GM19023 (cell line): ENCODE data around the gene ANP32B.

ENCODE experiments used
- ATAC-seq: cut with Tn5 transposase; IDR thresholded peaks from one replicate; pipeline ENCODE4 v1.9.1; 2021; ENCODE audit warnings: mild to moderate bottlenecking, moderate library complexity; ENCODE audit not compliant: unreplicated experiment

The ANP32B gene

DNA sequence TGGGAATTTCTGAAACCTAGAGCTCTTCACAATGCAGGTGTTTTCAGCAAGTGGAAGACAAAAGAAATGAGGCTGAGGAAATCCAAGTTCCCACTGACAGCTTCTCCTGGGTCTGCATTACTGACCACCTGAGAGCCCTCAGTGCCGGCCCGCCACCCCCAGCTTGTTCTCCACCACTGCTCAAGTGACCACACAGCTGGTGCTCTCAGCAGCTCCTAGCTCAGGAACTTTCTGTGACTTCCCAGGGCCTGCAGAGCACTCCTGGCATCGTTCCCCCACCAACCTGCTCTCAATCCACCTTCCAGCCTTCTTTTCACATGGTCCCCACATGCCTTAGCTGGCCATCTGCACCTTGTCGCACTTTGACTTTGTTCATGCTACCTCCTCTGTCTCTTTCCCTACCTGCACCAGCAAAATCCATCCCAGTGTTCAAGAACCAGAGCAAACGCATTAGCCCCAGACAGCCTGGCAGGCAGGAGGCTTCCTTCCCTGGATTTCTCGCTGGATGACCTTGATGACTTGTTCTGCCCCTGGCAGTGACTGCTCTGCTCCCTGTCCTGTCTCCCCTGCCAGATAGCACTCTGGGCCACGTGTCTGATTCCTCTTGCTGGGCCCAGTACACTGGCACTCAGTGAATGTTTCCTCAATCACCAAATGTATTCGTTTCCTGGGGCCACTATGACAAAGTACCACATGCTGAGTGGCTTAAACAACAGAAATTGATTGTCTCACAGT lies 38.3 kb downstream of the ANP32B start:
- no peak for ATAC-seq

DNA sequence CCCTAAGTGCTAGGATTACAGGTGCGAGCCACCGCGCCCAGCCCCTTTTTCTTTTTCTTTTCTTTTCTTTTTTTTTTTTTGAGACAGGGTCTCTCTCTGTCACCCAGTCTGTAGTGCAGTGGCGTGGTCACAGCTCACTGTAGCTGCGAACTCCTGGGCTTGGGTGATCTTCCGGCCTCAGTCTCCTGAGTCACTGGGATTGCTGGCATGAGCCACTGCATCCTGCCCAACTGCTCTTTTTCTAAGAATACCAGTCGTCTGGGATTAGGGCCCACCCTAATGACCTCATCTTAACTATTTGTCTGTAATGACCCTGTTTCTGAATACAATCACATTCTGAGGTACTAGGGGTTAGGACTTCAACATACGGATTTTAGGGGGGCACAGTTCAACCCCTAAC lies 39.3 kb downstream of the ANP32B start:
- no peak for ATAC-seq

DNA sequence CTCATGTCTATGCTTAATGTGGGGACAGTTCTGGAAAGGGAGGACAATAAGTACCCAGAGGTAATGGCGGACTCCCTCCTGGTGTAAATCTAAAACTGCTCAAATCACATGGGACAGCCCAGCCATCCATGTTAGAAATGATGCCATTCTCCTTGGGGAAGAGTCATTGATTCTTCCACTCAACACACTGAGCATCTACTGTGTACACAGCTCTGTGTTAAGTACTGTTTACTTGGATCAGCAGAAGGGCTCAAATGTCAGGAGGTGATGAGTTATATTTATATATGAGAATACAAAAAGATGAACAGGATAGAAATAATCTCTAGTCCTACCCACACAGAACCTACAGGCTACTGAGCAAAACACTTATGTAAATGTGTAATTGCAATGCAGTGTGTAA lies 41.6 kb downstream of the ANP32B start:
- no peak for ATAC-seq

- no peak for ATAC-seq
Measured at GRCh38 chr9:98031169-98031568, 48.0 kb downstream of the ANP32B start.

DNA sequence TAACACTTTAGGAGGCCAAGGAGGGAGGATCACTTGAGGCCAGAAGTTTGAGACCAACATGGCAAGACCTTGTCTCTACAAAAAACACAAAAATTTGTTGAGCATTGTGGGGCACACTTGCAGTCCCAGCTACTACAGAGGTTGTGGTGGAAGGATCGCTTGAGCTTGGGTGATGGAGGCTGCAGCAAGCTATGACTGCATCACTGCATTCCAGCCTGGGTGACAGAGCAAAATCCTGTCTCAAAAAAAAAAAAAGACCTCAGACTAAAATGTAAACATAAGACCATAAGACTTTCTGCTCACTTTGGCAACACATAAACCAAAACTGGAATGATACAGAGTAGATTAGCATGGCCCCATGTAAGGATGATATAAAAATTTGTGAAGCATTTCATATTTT lies 48.8 kb downstream of the ANP32B start:
- no peak for ATAC-seq

- ATAC-seq, result peak; percentile 70
Measured at GRCh38 chr9:98034593-98035546, 51.7 kb downstream of the ANP32B start.

DNA sequence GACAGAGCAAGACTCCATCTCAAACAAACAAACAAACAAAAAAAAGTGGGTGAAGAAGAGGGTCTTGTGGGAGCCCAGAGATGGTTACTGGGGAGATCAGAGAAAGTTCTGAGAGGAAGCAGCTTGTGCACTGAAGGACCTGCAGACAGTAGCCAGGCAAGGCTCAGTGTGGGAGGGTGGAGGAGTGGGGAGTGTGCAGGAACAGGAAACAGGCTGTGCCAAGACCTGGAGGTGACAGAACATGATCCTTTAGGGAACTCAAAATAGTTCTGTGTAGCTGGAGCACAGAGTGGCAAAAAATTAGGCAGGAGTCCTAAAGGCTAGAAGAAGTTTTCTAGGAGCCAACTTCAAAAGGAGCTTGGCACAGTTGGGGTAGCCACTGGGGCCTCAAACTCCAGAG lies 54.2 kb downstream of the ANP32B start:
- no peak for ATAC-seq

DNA sequence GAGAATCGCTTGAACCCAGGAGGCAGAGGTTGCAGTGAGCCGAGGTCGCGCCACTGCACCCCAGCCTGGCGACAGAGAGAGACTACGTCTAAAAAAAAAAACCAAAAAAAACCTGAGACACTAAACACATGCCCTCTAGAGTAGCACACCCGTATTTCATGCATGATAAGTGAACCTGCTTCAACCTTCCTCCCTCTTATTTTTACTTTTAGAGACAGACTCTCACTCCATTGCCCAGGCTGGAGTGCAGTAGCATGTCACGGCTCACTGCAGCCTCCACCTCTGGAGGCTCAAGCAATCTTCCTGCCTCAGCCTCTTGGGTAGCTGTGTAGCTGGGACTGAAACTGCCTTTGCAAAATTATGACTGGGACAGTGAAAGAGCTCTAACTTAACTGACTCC lies 55.8 kb downstream of the ANP32B start:
- ATAC-seq, result no peak

GRCh38 chr9:98039607-98040017 lies 56.5 kb downstream of the ANP32B start:
- no peak for ATAC-seq

GRCh38 chr9:98040212-98040611 lies 57.1 kb downstream of the ANP32B start:
- ATAC-seq, result no peak

- ATAC-seq, result no peak
Measured at GRCh38 chr9:98043915-98044314, 60.8 kb downstream of the ANP32B start.

GRCh38 chr9:98045234-98046179 lies 62.4 kb downstream of the ANP32B start:
- ATAC-seq, result peak; percentile 83

- no peak for ATAC-seq
Measured at GRCh38 chr9:98046180-98046543, 63.0 kb downstream of the ANP32B start.

DNA sequence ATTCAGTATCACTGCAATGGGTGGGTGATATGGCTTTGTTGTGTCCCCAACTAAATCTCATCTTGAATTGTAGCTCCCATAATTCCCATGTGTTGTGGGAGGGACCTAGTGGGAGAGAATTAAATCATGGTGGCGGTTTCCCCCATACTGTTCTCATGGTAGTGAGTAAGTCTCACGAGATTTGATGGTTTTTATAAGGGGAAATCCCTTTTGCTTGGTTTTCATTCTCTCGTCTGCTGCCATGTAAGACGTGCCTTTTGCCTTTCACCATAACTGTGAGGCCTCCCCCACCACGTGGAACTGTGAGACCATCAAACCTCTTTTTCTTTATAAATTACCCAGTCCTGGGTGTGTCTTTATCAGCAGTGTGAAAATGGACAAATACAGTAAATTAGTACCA lies 63.9 kb downstream of the ANP32B start:
- ATAC-seq, result no peak

GRCh38 chr9:98049288-98050072 lies 66.3 kb downstream of the ANP32B start:
- ATAC-seq, result no peak

DNA sequence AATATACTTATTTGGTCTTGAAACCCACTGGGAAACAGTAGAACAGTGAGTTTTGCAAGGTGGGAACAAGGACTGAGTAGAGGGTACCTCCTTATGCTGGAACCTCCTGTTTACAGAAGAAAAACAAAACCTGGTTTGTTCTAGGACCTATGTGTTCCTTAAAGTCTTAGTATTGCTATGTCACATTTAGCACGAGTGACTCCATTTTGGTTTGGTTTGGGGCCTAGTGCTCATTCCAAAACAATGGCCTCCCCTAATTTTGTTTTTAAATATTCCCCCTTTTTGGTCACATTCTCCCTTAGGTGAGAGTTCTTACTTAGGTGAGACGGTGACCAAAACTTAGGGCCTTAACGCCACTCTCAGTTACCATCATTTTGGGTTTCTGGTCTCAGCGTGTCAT lies 67.2 kb downstream of the ANP32B start:
- ATAC-seq, result no peak

- ATAC-seq, result no peak
Measured at GRCh38 chr9:98054376-98054951, 71.3 kb downstream of the ANP32B start.

DNA sequence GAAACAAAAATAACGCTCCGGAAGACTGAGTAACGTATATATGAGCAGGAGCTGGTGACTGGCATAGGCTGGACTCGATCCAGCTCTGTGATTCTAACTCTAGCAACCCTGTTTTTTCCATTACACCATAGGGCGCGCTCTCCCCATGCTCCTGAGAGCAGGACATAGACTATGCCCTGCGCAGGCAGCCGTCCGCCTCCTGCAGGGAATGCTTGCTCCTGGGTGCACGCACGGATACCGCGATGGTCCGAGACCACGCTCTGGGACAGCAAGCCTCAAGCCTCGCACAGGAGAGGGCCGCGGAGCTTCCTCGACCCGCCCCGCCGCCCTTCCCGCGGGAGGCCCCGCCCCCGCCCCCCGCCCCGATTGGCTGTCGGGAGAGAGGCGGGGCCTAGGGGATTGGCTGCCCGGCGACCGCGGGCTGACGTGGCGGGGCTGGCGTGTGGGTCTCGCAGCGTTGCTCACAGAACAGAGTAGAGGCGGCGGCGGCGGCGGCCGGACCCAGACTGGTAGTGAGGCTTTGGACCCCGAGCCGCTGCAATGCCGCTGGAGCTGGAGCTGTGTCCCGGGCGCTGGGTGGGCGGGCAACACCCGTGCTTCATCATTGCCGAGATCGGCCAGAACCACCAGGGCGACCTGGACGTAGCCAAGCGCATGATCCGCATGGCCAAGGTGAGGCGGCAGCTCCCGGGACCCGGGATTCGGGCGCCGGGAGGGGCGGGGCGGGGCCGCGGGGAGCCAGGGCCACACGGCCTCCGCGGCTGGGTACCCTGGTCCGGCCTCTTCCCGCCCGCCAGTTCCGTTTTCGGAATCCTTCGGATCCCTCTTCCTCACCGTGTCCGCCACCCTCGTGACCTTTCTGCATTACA lies 73.4 kb downstream of the ANP32B start, which contains the start of gene NANS:
Gene NANS, plus strand, starts transcription at position 464 of the 869 bp plus-strand sequence. Its CDS starts 77 bp downstream, at position 541.
- ATAC-seq, result peak; percentile 97
